IPS-NIHi11 (cell line): ENCODE data around the gene ZNF346.

ENCODE experiments used
- DNase-seq: peaks from one replicate; pipeline ENCODE4 v3.0.0; 2012; ENCODE audit warnings: mixed read lengths, low spot score

Gene ZNF346

DNA sequence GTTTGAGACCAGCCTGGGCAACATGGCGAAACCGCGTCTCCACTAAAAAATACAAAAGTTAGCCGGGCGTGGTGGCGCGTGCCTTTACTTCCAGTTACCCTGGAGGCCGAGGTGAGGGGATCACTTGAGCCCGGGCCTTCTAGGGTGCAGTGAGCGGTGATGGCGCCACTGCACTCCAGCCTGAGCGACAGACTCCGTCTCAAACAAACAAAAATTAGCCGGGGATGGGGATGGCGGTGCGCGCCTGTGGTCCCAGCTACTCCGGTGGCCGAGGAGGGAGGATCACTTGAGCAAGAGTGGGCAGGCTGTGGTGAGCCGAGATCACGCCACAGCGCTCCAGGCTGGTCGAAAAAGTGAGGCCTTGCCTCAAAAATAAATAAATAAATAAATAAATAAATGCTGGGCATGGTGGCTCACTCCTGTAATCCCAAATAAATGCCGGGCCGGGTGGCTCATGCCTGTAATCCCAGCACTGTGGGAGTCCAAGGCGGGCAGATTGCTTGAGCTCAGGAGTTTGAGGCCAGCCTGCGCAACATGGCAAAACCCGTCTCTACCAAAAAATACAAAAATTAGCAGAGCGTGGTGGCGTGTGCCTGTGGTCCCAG is 95.0 kb downstream of the ZNF346 start:
- no peak for DNase-seq

DNA sequence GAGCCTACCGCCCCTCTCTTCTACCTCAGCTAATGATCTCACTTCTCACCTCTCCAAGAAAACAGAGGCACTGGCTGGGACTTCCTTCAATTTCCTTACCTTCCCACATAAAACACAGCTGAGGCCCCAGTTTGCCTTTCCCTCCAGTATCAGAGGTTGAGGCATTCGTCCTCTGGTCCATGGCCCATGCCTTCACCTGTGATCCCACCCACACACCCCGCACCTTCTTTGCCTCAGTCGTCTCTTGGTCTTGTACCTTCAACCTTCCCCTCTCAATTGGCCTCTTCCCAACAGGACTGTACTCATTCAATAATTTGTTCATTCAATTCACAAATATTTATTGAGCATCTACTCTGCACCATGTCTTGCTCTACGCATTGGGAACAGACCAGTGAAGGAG is 100.1 kb downstream of the ZNF346 start:
- DNase-seq: no peak

DNA sequence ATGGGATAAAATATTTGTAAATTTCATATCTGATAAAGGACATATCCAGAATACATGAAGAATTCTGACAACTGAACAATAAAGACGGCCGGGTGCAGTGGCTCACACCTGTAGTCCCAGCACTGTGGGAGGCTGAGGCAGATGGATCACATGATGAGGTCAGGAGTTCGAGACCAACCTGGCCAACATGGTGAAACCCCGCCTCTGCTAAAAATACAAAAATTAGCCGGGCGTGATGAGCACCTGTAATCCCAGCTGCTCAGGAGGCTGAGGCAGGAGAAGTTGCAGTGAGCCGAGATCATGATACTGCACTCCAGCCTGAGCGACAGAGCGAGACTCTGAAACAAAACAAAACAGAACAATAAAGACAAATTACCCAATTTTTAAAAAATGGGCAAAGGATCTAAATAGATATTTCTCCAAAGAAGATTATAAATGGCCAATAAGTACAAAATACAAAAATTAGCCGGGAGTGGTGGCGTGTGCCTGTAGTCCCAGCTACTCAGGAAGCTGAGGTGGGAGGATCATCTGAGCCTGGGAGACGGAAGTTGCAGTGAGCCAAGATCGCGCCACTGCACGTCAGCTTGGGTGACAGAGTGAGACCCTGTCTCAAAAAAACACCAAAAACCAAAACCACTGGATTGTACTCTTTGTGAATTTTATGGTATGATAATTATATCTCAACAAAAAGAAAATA is 101.4 kb downstream of the ZNF346 start:
- no peak for DNase-seq

DNA sequence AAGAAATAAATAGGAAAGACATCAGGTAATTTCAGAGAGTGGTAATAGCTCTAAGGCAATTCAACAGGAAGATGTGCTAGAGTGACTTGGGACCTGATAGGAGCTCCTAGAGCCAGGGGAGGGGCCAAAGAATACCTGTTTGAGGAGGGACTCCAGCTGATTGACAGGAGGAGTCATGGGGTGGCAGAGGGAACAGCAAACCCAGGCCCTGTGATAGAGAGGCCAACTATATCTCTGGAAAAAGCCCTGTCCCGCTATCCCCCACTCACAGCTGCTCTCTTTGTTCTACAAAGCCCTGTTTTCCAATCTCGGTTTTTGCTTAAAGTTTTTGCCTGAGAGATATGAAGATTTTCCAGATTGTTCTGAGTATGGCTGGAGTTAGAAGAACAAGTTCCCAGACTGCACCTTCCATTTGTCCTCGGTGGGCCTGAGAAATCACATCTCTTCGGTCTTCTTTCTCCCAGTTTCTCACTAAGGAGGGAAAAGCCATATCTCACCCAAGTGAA is 102.0 kb downstream of the ZNF346 start:
- DNase-seq: peak; percentile 73

DNA sequence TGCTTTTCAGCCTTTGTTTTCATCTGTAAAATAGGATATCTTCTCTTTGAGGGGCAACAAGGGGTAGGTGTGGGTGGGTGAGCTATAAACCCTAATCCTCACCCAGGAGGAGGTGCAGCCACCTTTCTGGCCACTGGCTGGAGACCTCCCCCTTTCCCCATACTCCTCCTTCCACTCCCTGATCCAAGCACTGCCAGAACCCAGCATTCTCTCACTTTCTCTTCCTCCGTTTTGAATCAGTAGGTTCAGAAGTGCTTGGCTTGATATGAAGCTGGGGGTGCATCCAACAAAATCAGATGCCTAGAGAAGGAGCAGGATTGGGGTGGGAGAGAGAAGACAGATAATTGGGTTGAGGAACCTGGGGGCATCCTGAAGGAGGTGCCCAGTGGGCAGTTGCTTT is 104.3 kb downstream of the ZNF346 start:
- no peak for DNase-seq

DNA sequence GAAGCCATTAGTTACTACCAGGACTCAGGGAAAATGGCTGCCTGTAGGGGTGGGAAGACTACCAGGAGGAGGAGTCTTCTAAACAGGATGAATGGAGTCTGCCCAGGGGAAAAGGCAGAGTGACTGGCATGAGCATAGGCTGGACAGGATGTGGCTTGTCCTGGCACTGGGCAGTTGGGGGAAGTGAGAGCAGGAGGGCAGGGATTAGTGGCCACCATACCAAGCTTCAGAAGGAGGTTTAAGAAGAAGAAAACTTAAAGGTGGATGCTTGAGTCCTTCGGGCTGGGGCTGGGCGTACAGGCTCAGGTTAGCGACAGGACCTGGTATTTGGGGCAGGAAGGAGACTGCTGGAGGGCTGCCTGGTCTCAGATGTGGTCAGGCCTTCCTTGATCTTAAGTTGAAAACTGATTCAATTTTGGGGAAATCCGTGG is 106.1 kb downstream of the ZNF346 start:
- no peak for DNase-seq

DNA sequence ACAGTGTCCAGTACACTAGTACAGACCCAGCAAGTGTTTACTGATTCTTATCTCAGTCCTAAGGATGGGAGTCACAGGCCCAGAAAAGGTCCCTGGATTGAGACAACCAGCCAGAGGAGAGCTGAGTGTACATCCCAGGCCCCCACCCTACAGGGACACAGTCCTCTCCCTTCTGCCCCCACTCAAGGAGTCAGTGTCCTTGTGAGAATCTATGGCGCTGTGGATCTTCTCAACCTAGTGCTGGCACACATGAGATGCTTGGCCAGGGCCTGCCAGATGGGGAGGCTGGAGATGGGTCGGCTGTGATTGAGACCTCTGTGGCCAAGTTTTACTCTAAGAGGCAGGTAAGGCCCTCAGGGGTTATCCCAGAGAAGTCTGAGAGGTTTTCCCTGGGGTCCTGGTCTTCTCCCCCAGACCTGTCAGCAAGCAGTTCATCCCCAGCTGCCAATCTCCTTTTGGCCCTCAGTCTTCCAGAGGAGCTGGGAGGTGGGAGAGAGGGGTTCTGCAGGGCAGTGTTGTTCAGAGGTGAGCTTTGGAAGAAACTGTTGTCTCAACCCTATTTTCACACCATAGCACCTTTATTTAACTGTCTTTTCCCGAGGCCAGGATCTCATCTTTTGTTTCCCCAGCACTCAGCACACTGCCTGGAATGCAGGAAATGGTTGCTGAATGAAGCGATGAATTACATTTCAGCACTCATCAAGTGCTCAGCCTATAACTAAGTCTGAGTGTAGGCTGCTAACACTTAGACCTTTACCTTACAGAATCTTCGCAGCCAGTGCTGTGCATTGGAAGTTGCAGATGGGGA is 107.9 kb downstream of the ZNF346 start:
- DNase-seq: no peak
